Neural cell (in vitro differentiated cells): ENCODE results near the gene MEIOC. TPM values are rescaled to one million over a fixed set of nuclear protein-coding genes. Genes with fewer than 3 reads are reported as not detected.
A peak's percentile ranks its signal among the peaks of the same experiment; 100 is the strongest.
"Not testable (repeated sequence)": the region's sequence is repeated elsewhere in the genome, so short reads cannot be mapped to it uniquely, and the experiment has no call there.

Experiments
- H2AFZ ChIP-seq: fragments of 200-600, 300-800 bp; sonication (generic), shearing (Covaris generic); 2 replicates; pipeline ENCODE4 v1.6.0; 2014; ENCODE audit warnings: low read depth, mild to moderate bottlenecking, antibody characterized with exemption, low read length, moderate library complexity
- H3F3A ChIP-seq: fragments of 200-600 bp; shearing (Covaris generic); 2 replicates; pipeline ENCODE4 v1.6.1; 2016; ENCODE audit warnings: mild to moderate bottlenecking, moderate library complexity, mixed read lengths, antibody characterized with exemption, low read length; ENCODE audit not compliant: insufficient read depth, poor library complexity, severe bottlenecking
- H3K27ac ChIP-seq: fragments of 200-600, 300-800 bp; sonication (generic), shearing (Covaris generic); 2 replicates; pipeline ENCODE4 v1.5.1; 2014; ENCODE audit warnings: mild to moderate bottlenecking, low read length, moderate library complexity
- H3K27me3 ChIP-seq: fragments of 300-800, 200-600 bp; sonication (generic), shearing (Covaris generic); 2 replicates; pipeline ENCODE4 v1.6.0; 2014; ENCODE audit warnings: mild to moderate bottlenecking, low read depth, low read length, moderate library complexity; ENCODE audit not compliant: insufficient read depth
- H3K36me3 ChIP-seq: fragments of 300-800, 200-600 bp; sonication (generic), shearing (Covaris generic); 2 replicates; pipeline ENCODE4 v1.5.1; 2014; ENCODE audit warnings: mild to moderate bottlenecking, antibody characterized with exemption, low read length, moderate library complexity; ENCODE audit not compliant: insufficient read depth
- H3K4me2 ChIP-seq: fragments of 300-800, 200-600 bp; sonication (generic), shearing (Covaris generic); 2 replicates; pipeline ENCODE4 v1.6.0; 2014; ENCODE audit warnings: mild to moderate bottlenecking, low read length
- H3K4me3 ChIP-seq: fragments of 300-800, 200-600 bp; sonication (generic), shearing (Covaris generic); 2 replicates; pipeline ENCODE4 v1.5.1; 2014; ENCODE audit warnings: mild to moderate bottlenecking, low read length, moderate library complexity
- H3K79me2 ChIP-seq: fragments of 200-600 bp; shearing (Covaris generic); replicated peaks from 2 replicates; pipeline ENCODE4 v1.6.0; 2014; ENCODE audit warnings: mild to moderate bottlenecking, low read length, moderate library complexity; ENCODE audit not compliant: insufficient read depth
- H3K9ac ChIP-seq: fragments of 300-800, 200-600 bp; sonication (generic), shearing (Covaris generic); 2 replicates; pipeline ENCODE4 v1.6.1; 2016; ENCODE audit warnings: mild to moderate bottlenecking, low read length, mixed read lengths
- H3K9me2 ChIP-seq: fragments of 200-600 bp; shearing (Covaris generic); 2 replicates; pipeline ENCODE4 v1.6.1; 2016; ENCODE audit warnings: mild to moderate bottlenecking, low read length, mixed read lengths; ENCODE audit not compliant: insufficient read depth
- H3K9me3 ChIP-seq: fragments of 200-600, 300-800 bp; sonication (generic), shearing (Covaris generic); 2 replicates; pipeline ENCODE4 v1.6.1; 2016; ENCODE audit warnings: mild to moderate bottlenecking, mixed run types, low read length, moderate library complexity, mixed read lengths
- H4K20me1 ChIP-seq: fragments of 200-600 bp; shearing (Covaris generic); 2 replicates; pipeline ENCODE4 v1.6.1; 2016; ENCODE audit warnings: mild to moderate bottlenecking, mixed run types; ENCODE audit not compliant: insufficient read depth
- EP300 ChIP-seq: fragments of 450-650 bp; conservative IDR thresholded peaks from 2 replicates; pipeline ENCODE4 v1.6.1; 2014; ENCODE audit warnings: antibody characterized with exemption, mild to moderate bottlenecking, moderate library complexity; ENCODE audit not compliant: poor library complexity, severe bottlenecking
- EZH2 ChIP-seq: fragments of 200-600, 300-800 bp; shearing (Covaris generic), sonication (generic); IDR thresholded peaks from 2 replicates; pipeline ENCODE4 v1.6.1; 2014; ENCODE audit warnings: antibody characterized with exemption, low read length, borderline replicate concordance, mild to moderate bottlenecking; ENCODE audit not compliant: insufficient read depth, poor library complexity, severe bottlenecking
- MXI1 ChIP-seq: fragments of 450-650 bp; conservative IDR thresholded peaks from 2 replicates; pipeline ENCODE4 v1.6.1; 2014; ENCODE audit warnings: antibody characterized with exemption, mild to moderate bottlenecking; ENCODE audit not compliant: poor library complexity, severe bottlenecking
- POLR2AphosphoS5 ChIP-seq: IDR thresholded peaks from 2 replicates; pipeline ENCODE4 v1.6.1; 2012
- RAD21 ChIP-seq: fragments of 450-650 bp; conservative IDR thresholded peaks from 2 replicates; pipeline ENCODE4 v1.6.1; 2014; ENCODE audit warnings: antibody characterized with exemption, mild to moderate bottlenecking, moderate library complexity
- SMC3 ChIP-seq: fragments of 450-650 bp; conservative IDR thresholded peaks from 2 replicates; pipeline ENCODE4 v1.6.1; 2014; ENCODE audit warnings: antibody characterized with exemption, mild to moderate bottlenecking, moderate library complexity; ENCODE audit not compliant: poor library complexity
- TAF1 ChIP-seq: IDR thresholded peaks from 2 replicates; pipeline ENCODE4 v1.6.1; 2012; ENCODE audit warnings: low read depth
- polyA plus RNA-seq: library from polyadenylated mRNA; depleted of rRNA; stranded (reverse); fragments of >200 nt; gene quantifications from 2 replicates; pipeline ENCODE4 v1.2.3, GENCODE V29; 2014
- TF ChIP-seq, protein P1 (sequence below): fragments of 450-650 bp; IDR thresholded peaks from 2 replicates; pipeline ENCODE4 v1.5.1; 2014; ENCODE audit warnings: antibody characterized with exemption, mild to moderate bottlenecking, moderate library complexity; ENCODE audit not compliant: poor library complexity, severe bottlenecking
- TF ChIP-seq, protein P2 (sequence below): IDR thresholded peaks from 2 replicates; pipeline ENCODE4 v1.6.1; 2012; ENCODE audit warnings: borderline replicate concordance

MEIOC gene
- polyA plus RNA-seq, 1 donor from 2014 or later = not detected

DNA sequence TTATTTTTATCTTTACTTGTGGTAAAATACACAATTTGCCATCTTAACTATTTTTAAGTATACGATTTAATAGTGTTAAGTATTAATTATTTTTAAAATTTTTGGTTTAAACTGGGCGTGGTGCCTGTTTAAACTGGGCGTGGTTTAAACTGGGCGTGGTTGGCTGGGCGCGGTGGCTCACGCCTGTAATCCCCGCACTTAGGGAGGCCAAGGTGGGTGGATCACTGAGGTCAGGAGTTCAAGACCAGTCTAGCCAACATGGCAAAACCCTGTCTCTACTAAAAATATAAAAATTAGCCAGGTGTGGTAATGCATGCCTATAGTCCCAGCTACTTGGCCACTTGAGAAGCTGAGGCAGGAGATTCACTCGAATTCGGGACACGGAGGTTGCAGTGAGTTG is 37.3 kb downstream of the MEIOC start:
- peaks cover 10% of the 10 kb centered on the region for H3K79me2 ChIP-seq
- H3K9me3 ChIP-seq = no peaks in the 10 kb centered on the region
- no peak overlapping the region for H2AFZ ChIP-seq
- H3K4me3 ChIP-seq = no peak overlapping the region
- H3K4me2 ChIP-seq = no peak overlapping the region
- TF ChIP-seq, protein P1, sequence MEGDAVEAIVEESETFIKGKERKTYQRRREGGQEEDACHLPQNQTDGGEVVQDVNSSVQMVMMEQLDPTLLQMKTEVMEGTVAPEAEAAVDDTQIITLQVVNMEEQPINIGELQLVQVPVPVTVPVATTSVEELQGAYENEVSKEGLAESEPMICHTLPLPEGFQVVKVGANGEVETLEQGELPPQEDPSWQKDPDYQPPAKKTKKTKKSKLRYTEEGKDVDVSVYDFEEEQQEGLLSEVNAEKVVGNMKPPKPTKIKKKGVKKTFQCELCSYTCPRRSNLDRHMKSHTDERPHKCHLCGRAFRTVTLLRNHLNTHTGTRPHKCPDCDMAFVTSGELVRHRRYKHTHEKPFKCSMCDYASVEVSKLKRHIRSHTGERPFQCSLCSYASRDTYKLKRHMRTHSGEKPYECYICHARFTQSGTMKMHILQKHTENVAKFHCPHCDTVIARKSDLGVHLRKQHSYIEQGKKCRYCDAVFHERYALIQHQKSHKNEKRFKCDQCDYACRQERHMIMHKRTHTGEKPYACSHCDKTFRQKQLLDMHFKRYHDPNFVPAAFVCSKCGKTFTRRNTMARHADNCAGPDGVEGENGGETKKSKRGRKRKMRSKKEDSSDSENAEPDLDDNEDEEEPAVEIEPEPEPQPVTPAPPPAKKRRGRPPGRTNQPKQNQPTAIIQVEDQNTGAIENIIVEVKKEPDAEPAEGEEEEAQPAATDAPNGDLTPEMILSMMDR = no peak
- TF ChIP-seq MXI1 = no peak
- no peak for TF ChIP-seq SMC3
- TF ChIP-seq RAD21 = no peak
- no peak for TF ChIP-seq EP300
- TF ChIP-seq TAF1 = no peak
- TF ChIP-seq EZH2 = no peak
- TF ChIP-seq POLR2AphosphoS5 = no peak
- TF ChIP-seq, protein P2, sequence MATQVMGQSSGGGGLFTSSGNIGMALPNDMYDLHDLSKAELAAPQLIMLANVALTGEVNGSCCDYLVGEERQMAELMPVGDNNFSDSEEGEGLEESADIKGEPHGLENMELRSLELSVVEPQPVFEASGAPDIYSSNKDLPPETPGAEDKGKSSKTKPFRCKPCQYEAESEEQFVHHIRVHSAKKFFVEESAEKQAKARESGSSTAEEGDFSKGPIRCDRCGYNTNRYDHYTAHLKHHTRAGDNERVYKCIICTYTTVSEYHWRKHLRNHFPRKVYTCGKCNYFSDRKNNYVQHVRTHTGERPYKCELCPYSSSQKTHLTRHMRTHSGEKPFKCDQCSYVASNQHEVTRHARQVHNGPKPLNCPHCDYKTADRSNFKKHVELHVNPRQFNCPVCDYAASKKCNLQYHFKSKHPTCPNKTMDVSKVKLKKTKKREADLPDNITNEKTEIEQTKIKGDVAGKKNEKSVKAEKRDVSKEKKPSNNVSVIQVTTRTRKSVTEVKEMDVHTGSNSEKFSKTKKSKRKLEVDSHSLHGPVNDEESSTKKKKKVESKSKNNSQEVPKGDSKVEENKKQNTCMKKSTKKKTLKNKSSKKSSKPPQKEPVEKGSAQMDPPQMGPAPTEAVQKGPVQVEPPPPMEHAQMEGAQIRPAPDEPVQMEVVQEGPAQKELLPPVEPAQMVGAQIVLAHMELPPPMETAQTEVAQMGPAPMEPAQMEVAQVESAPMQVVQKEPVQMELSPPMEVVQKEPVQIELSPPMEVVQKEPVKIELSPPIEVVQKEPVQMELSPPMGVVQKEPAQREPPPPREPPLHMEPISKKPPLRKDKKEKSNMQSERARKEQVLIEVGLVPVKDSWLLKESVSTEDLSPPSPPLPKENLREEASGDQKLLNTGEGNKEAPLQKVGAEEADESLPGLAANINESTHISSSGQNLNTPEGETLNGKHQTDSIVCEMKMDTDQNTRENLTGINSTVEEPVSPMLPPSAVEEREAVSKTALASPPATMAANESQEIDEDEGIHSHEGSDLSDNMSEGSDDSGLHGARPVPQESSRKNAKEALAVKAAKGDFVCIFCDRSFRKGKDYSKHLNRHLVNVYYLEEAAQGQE = no peak
- no peaks in the 10 kb centered on the region for H4K20me1 ChIP-seq
- H3F3A ChIP-seq = no peaks in the 10 kb centered on the region
- H3K9ac ChIP-seq = no peak overlapping the region
- H3K9me2 ChIP-seq = no peaks in the 10 kb centered on the region
- H3K36me3 ChIP-seq = no peaks in the 10 kb centered on the region
- no peaks in the 10 kb centered on the region for H3K27me3 ChIP-seq
- H3K27ac ChIP-seq = no peak overlapping the region

DNA sequence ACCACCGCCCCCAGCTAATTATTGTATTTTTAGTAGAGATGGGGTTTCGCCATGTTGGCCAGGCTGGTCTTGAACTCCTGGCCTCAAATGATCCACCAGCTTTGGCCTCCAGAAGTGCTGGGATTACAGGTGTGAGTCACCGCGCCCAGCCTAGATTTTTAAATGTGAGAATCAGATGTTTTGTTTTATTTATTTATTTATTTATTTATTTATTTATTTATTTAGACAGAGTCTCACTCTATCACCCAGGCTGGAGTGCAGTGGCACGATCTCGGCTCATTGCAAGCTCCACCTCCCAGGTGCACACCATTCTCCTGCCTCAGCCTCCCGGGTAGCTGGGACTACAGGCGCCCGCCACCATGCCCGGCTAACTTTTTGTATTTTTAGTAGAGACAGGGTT is 44.0 kb downstream of the MEIOC start:
- H3K9me3 ChIP-seq, H3K9me2 ChIP-seq, H3K36me3 ChIP-seq, H3K4me3 ChIP-seq, H3K9ac ChIP-seq, H3F3A ChIP-seq, H3K79me2 ChIP-seq, H3K27me3 ChIP-seq, H3K4me2 ChIP-seq, H3K27ac ChIP-seq, H2AFZ ChIP-seq, H4K20me1 ChIP-seq: not testable (repeated sequence)

DNA sequence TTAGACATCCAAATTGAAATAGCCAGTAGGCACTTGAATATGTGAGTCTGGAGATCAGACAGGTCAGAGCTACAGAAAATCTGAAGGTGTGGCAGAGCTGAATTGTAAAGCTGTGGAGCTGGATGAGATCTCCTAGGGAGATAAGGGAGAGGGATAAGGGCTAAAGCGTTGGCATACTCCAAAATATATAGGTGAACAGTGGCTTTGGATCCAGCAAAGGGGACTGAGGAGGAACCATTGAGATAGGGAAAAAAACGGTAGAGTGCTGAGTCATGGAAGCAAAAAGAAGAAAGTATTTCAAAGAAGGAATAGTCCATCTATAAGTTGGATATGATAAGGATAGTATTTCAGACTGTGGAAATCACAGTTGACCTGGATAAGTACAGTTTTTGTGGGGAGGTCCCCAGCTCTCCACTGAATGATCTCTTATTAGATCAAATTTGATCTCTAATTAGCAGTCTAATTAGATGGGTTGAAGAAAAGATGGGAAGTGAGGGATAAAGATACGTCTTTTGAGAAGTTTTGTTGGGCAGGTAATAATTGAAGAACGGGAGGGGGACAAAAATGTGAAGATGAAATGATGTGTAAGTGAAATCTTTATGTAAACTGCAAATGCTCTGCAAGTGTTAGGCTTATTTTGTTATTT is 51.6 kb downstream of the MEIOC start:
- Histone ChIP-seq H3K9me2 (no peaks in the 10 kb centered on the region), H3K79me2 (peaks cover 10% of the 10 kb centered on the region), H3K9ac (peak overlapping the region; percentile 71), H3K9me3 (no peaks in the 10 kb centered on the region), H4K20me1 (no peaks in the 10 kb centered on the region), H2AFZ (peak overlapping the region; percentile 97), H3K4me3 (peak overlapping the region; percentile 77), H3K36me3 (no peaks in the 10 kb centered on the region), H3K27me3 (no peaks in the 10 kb centered on the region), H3K4me2 (peak overlapping the region; percentile 72), H3K27ac (peak overlapping the region; percentile 77), H3F3A (no peaks in the 10 kb centered on the region)
- TF ChIP-seq, protein P2 = no peak
- TF ChIP-seq EZH2 (no peak), TAF1 (no peak), POLR2AphosphoS5 (no peak), RAD21 (no peak), EP300 (no peak), SMC3 (no peak), MXI1 (no peak)
- TF ChIP-seq, protein P1 = no peak
